Neural progenitor cell (in vitro differentiated cells): ENCODE results near the gene TRMT61B. TPM values are rescaled to one million over a fixed set of nuclear protein-coding genes. Genes with fewer than 3 reads are reported as not detected.

Experiments
- DNase-seq: peaks from one replicate; pipeline ENCODE4 v3.0.0-alpha.2; 2016; ENCODE audit warnings: low spot score
- H2AFZ ChIP-seq: fragments of 200-600 bp; sonication (generic); replicated peaks from 2 replicates; pipeline ENCODE4 v1.6.1; 2016; ENCODE audit warnings: antibody characterized with exemption
- H3F3A ChIP-seq: fragments of 200-600 bp; sonication (generic); 2 replicates; pipeline ENCODE4 v1.6.1; 2016; ENCODE audit warnings: antibody characterized with exemption, low read depth
- H3K27ac ChIP-seq: fragments of 200-600 bp; sonication (generic); 2 replicates; pipeline ENCODE4 v1.5.1; 2016; ENCODE audit warnings: mild to moderate bottlenecking
- H3K27me3 ChIP-seq: fragments of 200-600 bp; sonication (generic); 2 replicates; pipeline ENCODE4 v1.6.1; 2016; ENCODE audit warnings: mild to moderate bottlenecking, moderate library complexity
- H3K36me3 ChIP-seq: fragments of 200-600 bp; sonication (generic); 2 replicates; pipeline ENCODE4 v1.5.1; 2016
- H3K4me1 ChIP-seq: fragments of 200-600 bp; sonication (generic); 2 replicates; pipeline ENCODE4 v1.6.1; 2016; ENCODE audit warnings: mixed run types
- H3K4me2 ChIP-seq: fragments of 200-600 bp; sonication (generic); 2 replicates; pipeline ENCODE4 v1.6.1; 2016
- H3K4me3 ChIP-seq: fragments of 200-600 bp; sonication (generic); 2 replicates; pipeline ENCODE4 v1.5.1; 2016
- H3K79me2 ChIP-seq: fragments of 200-600 bp; sonication (generic); 2 replicates; pipeline ENCODE4 v1.6.1; 2016; ENCODE audit warnings: low read depth
- H3K9ac ChIP-seq: fragments of 200-600 bp; sonication (generic); 2 replicates; pipeline ENCODE4 v1.6.1; 2016
- H3K9me3 ChIP-seq: fragments of 200-600 bp; sonication (generic); 2 replicates; pipeline ENCODE4 v1.5.1; 2016; ENCODE audit warnings: low read depth
- H4K20me1 ChIP-seq: fragments of 200-600 bp; sonication (generic); 2 replicates; pipeline ENCODE4 v1.6.1; 2016; ENCODE audit warnings: low read depth
- H3K27ac Mint-ChIP-seq: 3 replicates; pipeline ENCODE4 v1.8.0; 2021; ENCODE audit warnings: mixed read lengths
- H3K27me3 Mint-ChIP-seq: 2 replicates; pipeline ENCODE4 v1.8.0; 2022; ENCODE audit warnings: low read depth, mild to moderate bottlenecking, inconsistent platforms, moderate library complexity, mixed read lengths; ENCODE audit not compliant: insufficient read depth
- H3K36me3 Mint-ChIP-seq: 3 replicates; pipeline ENCODE4 v1.8.0; 2021; ENCODE audit warnings: mixed read lengths
- H3K4me1 Mint-ChIP-seq: 3 replicates; pipeline ENCODE4 v1.8.0; 2021; ENCODE audit warnings: mixed read lengths
- H3K4me3 Mint-ChIP-seq: 3 replicates; pipeline ENCODE4 v1.8.0; 2021; ENCODE audit warnings: mild to moderate bottlenecking, moderate library complexity, mixed read lengths
- H3K9me3 Mint-ChIP-seq: 3 replicates; pipeline ENCODE4 v1.8.0; 2020; ENCODE audit warnings: mixed read lengths
- CTCF ChIP-seq: fragments of 200-600 bp; sonication (generic); IDR thresholded peaks from 2 replicates; pipeline ENCODE4 v1.5.1; 2017; ENCODE audit warnings: antibody characterized with exemption, mild to moderate bottlenecking
- EZH2 ChIP-seq: fragments of 200-600 bp; sonication (generic); IDR thresholded peaks from 2 replicates; pipeline ENCODE4 v1.6.1; 2017; ENCODE audit warnings: antibody characterized with exemption, mild to moderate bottlenecking, moderate library complexity
- EZH2phosphoT487 ChIP-seq: fragments of 200-600 bp; sonication (generic); IDR thresholded peaks from 2 replicates; pipeline ENCODE4 v1.6.1; 2017; ENCODE audit warnings: antibody characterized with exemption
- total RNA-seq: library from RNA; depleted of rRNA; stranded (reverse); fragments of >200 nt; gene quantifications from 2 replicates; pipeline ENCODE4 v1.2.3, GENCODE V29; 2015; ENCODE audit warnings: low replicate concordance

Gene TRMT61B
- total RNA-seq, 1 donor from 2014 or later, result 23.9 TPM

GRCh38 chr2:28868611-28869010 lies 1.5 kb downstream of the TRMT61B start:
- peaks cover 5% of the 10 kb centered on the region for H3F3A ChIP-seq
- Mint-ChIP-seq H3K9me3 (no peaks in the 10 kb centered on the region), H3K4me1 (peaks cover 24% of the 10 kb centered on the region), H3K27ac (no peak overlapping the region), H3K4me3 (peak overlapping the region; percentile 99), H3K36me3 (peaks cover 8% of the 10 kb centered on the region), H3K27me3 (peaks cover 2% of the 10 kb centered on the region)
- H3K9ac ChIP-seq, result no peak overlapping the region
- H4K20me1 ChIP-seq, result no peaks in the 10 kb centered on the region
- no peak overlapping the region for H2AFZ ChIP-seq
- DNase-seq, result peak; percentile 34
- peaks cover 9% of the 10 kb centered on the region for H3K27me3 ChIP-seq
- H3K4me3 ChIP-seq, result peak overlapping the region; percentile 91
- no peaks in the 10 kb centered on the region for H3K9me3 ChIP-seq
- H3K79me2 ChIP-seq, result peaks cover 58% of the 10 kb centered on the region
- peak overlapping the region; percentile 88 for H3K4me2 ChIP-seq
- no peak overlapping the region for H3K27ac ChIP-seq
- TF ChIP-seq EZH2phosphoT487 (no peak), CTCF (no peak), EZH2 (no peak)
- H3K4me1 ChIP-seq, result peaks cover 10% of the 10 kb centered on the region
- no peaks in the 10 kb centered on the region for H3K36me3 ChIP-seq

- Histone ChIP-seq H3K27ac (no peak overlapping the region), H3K79me2 (no peaks in the 10 kb centered on the region), H3K4me3 (no peak overlapping the region), H3F3A (no peaks in the 10 kb centered on the region), H2AFZ (no peak overlapping the region), H4K20me1 (no peaks in the 10 kb centered on the region), H3K4me1 (no peaks in the 10 kb centered on the region), H3K9ac (no peak overlapping the region), H3K36me3 (no peaks in the 10 kb centered on the region), H3K9me3 (no peaks in the 10 kb centered on the region), H3K27me3 (no peaks in the 10 kb centered on the region), H3K4me2 (no peak overlapping the region)
- DNase-seq, result no peak
- no peak overlapping the region for H3K4me3 Mint-ChIP-seq
- TF ChIP-seq EZH2 (no peak), CTCF (no peak), EZH2phosphoT487 (no peak)
- peaks cover 15% of the 10 kb centered on the region for H3K36me3 Mint-ChIP-seq
- H3K9me3 Mint-ChIP-seq, result no peaks in the 10 kb centered on the region
- no peaks in the 10 kb centered on the region for H3K27me3 Mint-ChIP-seq
- H3K27ac Mint-ChIP-seq, result no peak overlapping the region
- no peaks in the 10 kb centered on the region for H3K4me1 Mint-ChIP-seq
Measured at GRCh38 chr2:28855977-28856376, 14.1 kb downstream of the TRMT61B start.

- Mint-ChIP-seq H3K9me3 (no peaks in the 10 kb centered on the region), H3K4me3 (no peak overlapping the region), H3K27ac (no peak overlapping the region), H3K4me1 (no peaks in the 10 kb centered on the region), H3K27me3 (no peaks in the 10 kb centered on the region), H3K36me3 (peaks cover 9% of the 10 kb centered on the region)
- H3K4me1 ChIP-seq, result no peaks in the 10 kb centered on the region
- no peaks in the 10 kb centered on the region for H4K20me1 ChIP-seq
- no peak overlapping the region for H3K4me3 ChIP-seq
- H3K4me2 ChIP-seq, result no peak overlapping the region
- TF ChIP-seq CTCF, result no peak
- TF ChIP-seq EZH2phosphoT487, result no peak
- no peak for TF ChIP-seq EZH2
- H3F3A ChIP-seq, result no peaks in the 10 kb centered on the region
- H3K36me3 ChIP-seq, result no peaks in the 10 kb centered on the region
- H3K9ac ChIP-seq, result no peak overlapping the region
- no peaks in the 10 kb centered on the region for H3K79me2 ChIP-seq
- no peak for DNase-seq
- H3K27me3 ChIP-seq, result no peaks in the 10 kb centered on the region
- H3K27ac ChIP-seq, result no peak overlapping the region
- no peak overlapping the region for H2AFZ ChIP-seq
- H3K9me3 ChIP-seq, result no peaks in the 10 kb centered on the region
Measured at GRCh38 chr2:28855193-28855592, 14.9 kb downstream of the TRMT61B start.
